Osteocyte (in vitro differentiated cells): ENCODE measurements around the gene SLC7A1. TPM values are rescaled to one million over a fixed set of nuclear protein-coding genes. Genes with fewer than 3 reads are reported as not detected.
A peak's percentile ranks its signal among the peaks of the same experiment; 100 is the strongest.

Experiments used
- DNase-seq: peaks from one replicate; pipeline ENCODE4 v3.0.0; 2021; ENCODE audit warnings: mixed read lengths; ENCODE audit not compliant: unreplicated experiment; ENCODE audit errors: extremely low spot score
- H3K27ac Mint-ChIP-seq: one replicate; pipeline ENCODE4 v1.8.0; 2021; ENCODE audit warnings: mild to moderate bottlenecking, mixed read lengths; ENCODE audit not compliant: unreplicated experiment
- H3K27me3 Mint-ChIP-seq: one replicate; pipeline ENCODE4 v1.8.0; 2021; ENCODE audit warnings: mixed read lengths; ENCODE audit not compliant: unreplicated experiment
- H3K36me3 Mint-ChIP-seq: one replicate; pipeline ENCODE4 v1.8.0; 2021; ENCODE audit warnings: mixed read lengths; ENCODE audit not compliant: unreplicated experiment
- H3K4me1 Mint-ChIP-seq: one replicate; pipeline ENCODE4 v1.8.0; 2021; ENCODE audit warnings: mixed read lengths; ENCODE audit not compliant: unreplicated experiment
- H3K4me3 Mint-ChIP-seq: one replicate; pipeline ENCODE4 v1.8.0; 2021; ENCODE audit warnings: mild to moderate bottlenecking, moderate library complexity, mixed read lengths; ENCODE audit not compliant: unreplicated experiment
- H3K9me3 Mint-ChIP-seq: one replicate; pipeline ENCODE4 v1.8.0; 2021; ENCODE audit warnings: mixed read lengths; ENCODE audit not compliant: unreplicated experiment
- total RNA-seq: library from RNA; stranded (reverse); gene quantifications from 2 replicates; pipeline ENCODE4 v1.2.1, GENCODE V29; 2021
- TF ChIP-seq, protein P1 (sequence below): fragments of 200-600 bp; sonication (generic); IDR thresholded peaks from 2 replicates; pipeline ENCODE4 v1.5.0; 2021; ENCODE audit warnings: antibody characterized with exemption, mild to moderate bottlenecking, moderate library complexity

The SLC7A1 gene
- total RNA-seq, 1 donor from 2014 or later, result 84.0 TPM

DNA sequence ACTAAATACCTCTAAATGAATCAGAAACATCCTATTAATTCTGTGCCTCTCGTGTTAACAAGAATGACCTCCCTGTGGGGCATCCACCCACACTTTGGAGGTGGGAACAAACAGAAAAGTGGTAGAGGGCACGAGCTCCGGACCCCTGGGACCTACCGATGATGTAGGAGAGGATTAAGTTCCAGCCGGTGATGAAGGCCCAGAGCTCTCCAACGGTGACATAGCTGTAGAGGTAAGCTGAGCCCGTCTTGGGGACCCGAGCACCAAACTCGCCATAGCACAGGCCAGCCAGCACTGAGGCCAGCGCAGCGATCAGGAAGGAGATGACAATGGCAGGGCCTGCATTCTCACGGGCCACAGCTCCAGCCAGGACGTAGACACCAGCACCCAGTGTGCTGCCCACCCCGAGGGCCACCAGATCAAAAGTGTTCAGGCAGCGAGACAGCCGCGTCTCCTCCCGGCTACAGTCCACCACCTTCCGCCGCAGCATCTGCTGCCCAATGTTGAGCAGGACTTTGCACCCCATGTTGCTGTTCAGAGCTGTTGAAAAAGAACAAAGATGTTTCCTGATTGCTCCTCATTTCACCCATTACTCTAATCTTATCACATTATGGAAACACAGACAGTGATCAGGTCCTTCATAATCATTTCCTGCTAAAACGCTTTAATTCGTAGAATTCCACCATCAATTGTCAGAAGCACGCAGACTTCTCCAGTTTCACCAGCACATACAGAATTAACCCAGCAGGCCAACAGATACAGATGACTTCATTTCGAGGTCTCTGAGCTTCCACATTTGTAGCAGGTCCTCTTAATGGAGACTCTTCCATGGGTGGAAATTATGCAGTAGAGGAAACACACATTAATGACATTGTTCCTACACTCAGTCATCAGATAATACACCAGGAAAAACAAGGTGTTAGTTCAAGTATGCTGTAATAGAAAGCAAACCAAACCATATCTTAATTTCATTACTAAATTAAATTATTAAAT, 59.5 kb downstream of the SLC7A1 start:
- TF ChIP-seq, protein P1, sequence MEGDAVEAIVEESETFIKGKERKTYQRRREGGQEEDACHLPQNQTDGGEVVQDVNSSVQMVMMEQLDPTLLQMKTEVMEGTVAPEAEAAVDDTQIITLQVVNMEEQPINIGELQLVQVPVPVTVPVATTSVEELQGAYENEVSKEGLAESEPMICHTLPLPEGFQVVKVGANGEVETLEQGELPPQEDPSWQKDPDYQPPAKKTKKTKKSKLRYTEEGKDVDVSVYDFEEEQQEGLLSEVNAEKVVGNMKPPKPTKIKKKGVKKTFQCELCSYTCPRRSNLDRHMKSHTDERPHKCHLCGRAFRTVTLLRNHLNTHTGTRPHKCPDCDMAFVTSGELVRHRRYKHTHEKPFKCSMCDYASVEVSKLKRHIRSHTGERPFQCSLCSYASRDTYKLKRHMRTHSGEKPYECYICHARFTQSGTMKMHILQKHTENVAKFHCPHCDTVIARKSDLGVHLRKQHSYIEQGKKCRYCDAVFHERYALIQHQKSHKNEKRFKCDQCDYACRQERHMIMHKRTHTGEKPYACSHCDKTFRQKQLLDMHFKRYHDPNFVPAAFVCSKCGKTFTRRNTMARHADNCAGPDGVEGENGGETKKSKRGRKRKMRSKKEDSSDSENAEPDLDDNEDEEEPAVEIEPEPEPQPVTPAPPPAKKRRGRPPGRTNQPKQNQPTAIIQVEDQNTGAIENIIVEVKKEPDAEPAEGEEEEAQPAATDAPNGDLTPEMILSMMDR, result no peak
- DNase-seq, result no peak
- H3K4me3 Mint-ChIP-seq, result no peak overlapping the region
- no peak overlapping the region for H3K27ac Mint-ChIP-seq
- H3K9me3 Mint-ChIP-seq, result no peaks in the 10 kb centered on the region
- peaks cover 26% of the 10 kb centered on the region for H3K4me1 Mint-ChIP-seq
- no peaks in the 10 kb centered on the region for H3K27me3 Mint-ChIP-seq
- peaks cover 18% of the 10 kb centered on the region for H3K36me3 Mint-ChIP-seq

DNA sequence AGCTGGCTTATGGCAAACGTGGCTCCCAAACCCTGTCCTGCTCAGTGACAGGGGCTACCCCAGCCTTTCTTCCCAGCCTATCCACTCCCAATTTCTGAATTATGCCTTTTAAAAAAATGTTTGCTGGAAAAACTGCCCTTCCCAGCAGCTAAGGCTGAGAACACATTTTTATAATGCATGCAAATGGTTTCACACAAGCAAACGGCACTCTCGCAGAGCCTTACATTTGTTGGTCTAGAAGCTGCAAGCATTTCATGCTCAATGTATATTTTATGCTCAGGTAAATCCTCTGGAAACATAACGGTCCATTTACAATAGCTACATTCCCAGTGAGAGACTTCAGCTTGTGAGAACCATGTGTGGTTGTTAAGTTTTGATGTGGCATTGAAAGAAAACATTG, 61.4 kb downstream of the SLC7A1 start:
- TF ChIP-seq, protein P1, result no peak
- H3K4me3 Mint-ChIP-seq, result no peak overlapping the region
- no peak for DNase-seq
- H3K27me3 Mint-ChIP-seq, result no peaks in the 10 kb centered on the region
- peaks cover 33% of the 10 kb centered on the region for H3K36me3 Mint-ChIP-seq
- H3K4me1 Mint-ChIP-seq, result peaks cover 34% of the 10 kb centered on the region
- no peaks in the 10 kb centered on the region for H3K9me3 Mint-ChIP-seq
- H3K27ac Mint-ChIP-seq, result peak overlapping the region; percentile 5

DNA sequence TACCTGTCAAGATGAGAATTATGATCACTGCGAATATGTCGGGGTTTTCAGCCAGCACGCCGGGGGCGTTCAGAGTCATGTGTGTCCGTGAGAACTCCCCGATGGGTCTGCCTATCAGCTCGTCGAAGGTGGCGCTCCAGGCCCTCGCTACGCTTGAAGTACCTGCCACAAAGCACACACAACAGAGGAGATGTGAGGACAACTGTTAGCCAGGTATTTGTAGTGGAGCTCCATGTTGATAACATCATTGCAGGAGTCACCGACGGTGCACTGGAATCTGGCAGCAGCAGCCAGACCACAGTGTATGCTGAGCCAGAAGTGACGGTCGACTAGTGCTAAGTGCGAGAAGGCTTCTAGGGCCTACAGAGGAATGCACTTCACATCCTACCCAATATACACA, 62.7 kb downstream of the SLC7A1 start:
- Mint-ChIP-seq H3K4me3 (no peak overlapping the region), H3K4me1 (peaks cover 29% of the 10 kb centered on the region), H3K9me3 (no peaks in the 10 kb centered on the region), H3K27me3 (no peaks in the 10 kb centered on the region), H3K27ac (peak overlapping the region; percentile 85), H3K36me3 (peaks cover 43% of the 10 kb centered on the region)
- TF ChIP-seq, protein P1, result no peak
- DNase-seq, result no peak

DNA sequence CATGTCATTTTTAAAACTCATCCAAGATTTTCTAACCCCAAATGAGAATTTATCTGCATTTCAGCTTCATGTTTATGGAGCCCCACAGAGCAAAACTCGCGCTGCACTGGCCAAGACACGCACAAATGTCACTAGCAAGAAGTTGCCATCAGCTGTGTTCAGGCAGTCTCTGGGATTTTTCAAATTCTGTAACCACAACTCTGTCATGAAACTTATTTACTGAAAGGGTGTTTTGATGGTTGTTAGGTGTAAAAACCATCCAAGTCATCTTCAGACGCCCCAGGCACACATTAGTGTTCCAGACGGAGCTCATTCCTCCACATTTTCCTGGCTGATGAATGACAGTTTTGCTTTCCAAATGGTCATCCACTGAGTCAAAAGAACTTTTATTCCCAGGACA, 63.4 kb downstream of the SLC7A1 start:
- Mint-ChIP-seq H3K36me3 (peaks cover 47% of the 10 kb centered on the region), H3K4me3 (no peak overlapping the region)
- DNase-seq, result no peak

DNA sequence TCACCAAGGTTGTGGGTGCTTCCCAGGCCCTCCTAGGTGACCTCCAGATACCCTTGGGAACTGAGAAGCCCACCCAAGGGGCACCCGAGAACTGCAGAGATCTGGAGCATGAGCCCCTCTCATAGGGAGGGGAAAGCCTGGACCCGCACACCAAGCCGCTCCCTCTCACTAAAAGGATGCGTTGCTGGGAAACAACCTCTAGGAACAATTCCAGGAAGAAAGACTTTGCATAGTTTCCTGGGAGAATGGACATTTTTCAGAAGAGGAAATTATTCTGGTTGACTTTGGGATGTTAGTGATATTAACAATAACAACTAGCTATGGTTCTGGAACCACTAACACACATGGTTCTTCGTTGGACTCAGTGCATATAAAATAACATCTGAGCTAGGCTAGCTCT, 64.6 kb downstream of the SLC7A1 start:
- DNase-seq, result no peak
- no peaks in the 10 kb centered on the region for H3K9me3 Mint-ChIP-seq
- H3K4me3 Mint-ChIP-seq, result no peak overlapping the region
- no peak overlapping the region for H3K27ac Mint-ChIP-seq
- TF ChIP-seq, protein P1, result no peak
- H3K27me3 Mint-ChIP-seq, result no peaks in the 10 kb centered on the region
- peaks cover 29% of the 10 kb centered on the region for H3K4me1 Mint-ChIP-seq
- peaks cover 47% of the 10 kb centered on the region for H3K36me3 Mint-ChIP-seq

More for the DNA sequence above, 63.4 kb downstream of the SLC7A1 start:
- TF ChIP-seq, protein P1, result no peak
- H3K27me3 Mint-ChIP-seq, result no peaks in the 10 kb centered on the region
- H3K9me3 Mint-ChIP-seq, result no peaks in the 10 kb centered on the region
- H3K4me1 Mint-ChIP-seq, result peaks cover 29% of the 10 kb centered on the region
- peak overlapping the region; percentile 85 for H3K27ac Mint-ChIP-seq
